Calu3 (cell line): ENCODE measurements around the gene AASDHPPT. TPM values are rescaled to one million over a fixed set of nuclear protein-coding genes. Genes with fewer than 3 reads are reported as not detected.

Experiments used
- BruUV-seq: library from RNA; stranded (reverse); fragments of 400-500 nt; replicated peaks from 2 replicates; lab custom pipeline; 2021; lab: Mats Ljungman, UMichigan
- CTCF ChIA-PET: fragments of 300-600 bp; sonication (Branson Sonifier 250); formaldehyde crosslinking; loops from one replicate; lab custom pipeline; 2022; ENCODE audit warnings: antibody characterized with exemption; lab: Charles Lee
- DNase-seq: peaks from one replicate; pipeline ENCODE4 v3.0.0; 2022
- H3K27ac Mint-ChIP-seq: one replicate; pipeline ENCODE4 v1.8.0; 2022; ENCODE audit warnings: mixed read lengths; ENCODE audit not compliant: unreplicated experiment
- H3K27me3 Mint-ChIP-seq: one replicate; pipeline ENCODE4 v1.8.0; 2022; ENCODE audit warnings: mixed read lengths; ENCODE audit not compliant: unreplicated experiment
- H3K36me3 Mint-ChIP-seq: one replicate; pipeline ENCODE4 v1.8.0; 2022; ENCODE audit warnings: mild to moderate bottlenecking, moderate library complexity, mixed read lengths; ENCODE audit not compliant: insufficient read depth, unreplicated experiment
- H3K4me1 Mint-ChIP-seq: one replicate; pipeline ENCODE4 v1.8.0; 2022; ENCODE audit warnings: mild to moderate bottlenecking, low read depth, mixed read lengths; ENCODE audit not compliant: unreplicated experiment
- H3K4me3 Mint-ChIP-seq: one replicate; pipeline ENCODE4 v1.8.0; 2022; ENCODE audit warnings: mild to moderate bottlenecking, low read depth, moderate library complexity, mixed read lengths; ENCODE audit not compliant: unreplicated experiment
- H3K9me3 Mint-ChIP-seq: one replicate; pipeline ENCODE4 v1.8.0; 2022; ENCODE audit warnings: low read depth, mixed read lengths; ENCODE audit not compliant: unreplicated experiment
- intact Hi-C: fragments of 100-400 bp; cut with micrococcal nuclease; formaldehyde crosslinking; loops from one replicate; pipeline ENCODE4 v1.10.0; 2022; ENCODE audit not compliant: unreplicated experiment
- total RNA-seq: library from RNA; stranded (reverse); gene quantifications from 2 replicates; pipeline ENCODE4 v1.2.3, GENCODE V29; 2022
- TF ChIP-seq, protein P1 (sequence below): fragments of 200-600 bp; IDR thresholded peaks from one replicate; pipeline ENCODE4 v1.8.0; 2022; ENCODE audit warnings: antibody characterized with exemption; ENCODE audit not compliant: unreplicated experiment

Gene AASDHPPT
- total RNA-seq, 1 experiment from 2014 or later = 24.9 TPM

DNA sequence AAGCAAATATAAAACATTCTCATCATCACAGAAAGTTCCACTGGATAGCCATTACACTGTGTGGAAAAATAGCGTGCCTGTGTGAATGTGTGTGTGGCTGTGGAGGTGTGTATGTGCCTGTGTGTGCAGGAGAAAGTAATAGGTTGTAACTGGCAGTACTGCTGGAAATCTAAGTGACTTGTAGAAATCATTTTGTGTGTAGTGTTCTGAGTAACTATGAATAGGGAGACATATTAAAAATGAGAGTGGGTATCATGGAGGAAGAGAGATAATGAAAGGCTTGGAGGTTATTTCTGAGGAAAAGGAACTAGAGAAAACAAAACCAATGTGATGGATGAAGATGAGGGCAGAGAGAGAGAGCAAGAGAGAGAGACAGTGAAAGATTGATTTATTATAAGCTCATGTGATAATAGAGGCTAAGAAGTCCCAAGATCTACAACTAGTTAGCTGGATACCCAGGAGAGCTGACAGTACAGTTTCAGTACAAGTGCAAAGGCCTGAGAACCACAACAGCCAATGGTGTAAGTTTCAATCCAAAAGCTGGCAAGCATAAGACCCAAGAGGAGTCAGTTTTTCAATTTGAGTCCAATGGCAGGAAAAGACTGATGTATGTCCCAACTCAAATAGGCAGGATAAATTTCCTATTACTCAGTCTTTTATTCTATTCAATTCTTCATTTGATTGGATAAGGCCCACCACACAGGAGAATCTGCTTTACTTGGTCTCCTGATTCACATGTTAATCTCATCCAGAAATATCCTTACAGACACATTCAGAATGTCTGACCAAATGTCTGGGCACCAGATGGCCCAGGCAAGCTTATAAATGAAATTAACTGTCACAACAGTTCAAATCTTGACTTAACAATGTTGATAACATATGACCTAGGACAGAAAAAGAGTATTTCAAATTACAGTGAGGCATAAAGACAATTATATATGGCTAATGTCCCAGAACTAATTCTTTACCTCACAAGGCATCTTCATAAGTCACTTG lies 15.2 kb upstream of the AASDHPPT start:
- no peaks in the 10 kb centered on the region for H3K9me3 Mint-ChIP-seq
- TF ChIP-seq, protein P1, sequence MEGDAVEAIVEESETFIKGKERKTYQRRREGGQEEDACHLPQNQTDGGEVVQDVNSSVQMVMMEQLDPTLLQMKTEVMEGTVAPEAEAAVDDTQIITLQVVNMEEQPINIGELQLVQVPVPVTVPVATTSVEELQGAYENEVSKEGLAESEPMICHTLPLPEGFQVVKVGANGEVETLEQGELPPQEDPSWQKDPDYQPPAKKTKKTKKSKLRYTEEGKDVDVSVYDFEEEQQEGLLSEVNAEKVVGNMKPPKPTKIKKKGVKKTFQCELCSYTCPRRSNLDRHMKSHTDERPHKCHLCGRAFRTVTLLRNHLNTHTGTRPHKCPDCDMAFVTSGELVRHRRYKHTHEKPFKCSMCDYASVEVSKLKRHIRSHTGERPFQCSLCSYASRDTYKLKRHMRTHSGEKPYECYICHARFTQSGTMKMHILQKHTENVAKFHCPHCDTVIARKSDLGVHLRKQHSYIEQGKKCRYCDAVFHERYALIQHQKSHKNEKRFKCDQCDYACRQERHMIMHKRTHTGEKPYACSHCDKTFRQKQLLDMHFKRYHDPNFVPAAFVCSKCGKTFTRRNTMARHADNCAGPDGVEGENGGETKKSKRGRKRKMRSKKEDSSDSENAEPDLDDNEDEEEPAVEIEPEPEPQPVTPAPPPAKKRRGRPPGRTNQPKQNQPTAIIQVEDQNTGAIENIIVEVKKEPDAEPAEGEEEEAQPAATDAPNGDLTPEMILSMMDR = no peak
- no peaks in the 10 kb centered on the region for H3K4me1 Mint-ChIP-seq
- no peak overlapping the region for H3K4me3 Mint-ChIP-seq
- H3K27ac Mint-ChIP-seq = no peak overlapping the region
- CTCF ChIA-PET = no interaction called here
- H3K36me3 Mint-ChIP-seq = no peaks in the 10 kb centered on the region
- intact Hi-C loops = no loop called here
- BruUV-seq = no TSS peak
- H3K27me3 Mint-ChIP-seq = no peaks in the 10 kb centered on the region
- no peak for DNase-seq

DNA sequence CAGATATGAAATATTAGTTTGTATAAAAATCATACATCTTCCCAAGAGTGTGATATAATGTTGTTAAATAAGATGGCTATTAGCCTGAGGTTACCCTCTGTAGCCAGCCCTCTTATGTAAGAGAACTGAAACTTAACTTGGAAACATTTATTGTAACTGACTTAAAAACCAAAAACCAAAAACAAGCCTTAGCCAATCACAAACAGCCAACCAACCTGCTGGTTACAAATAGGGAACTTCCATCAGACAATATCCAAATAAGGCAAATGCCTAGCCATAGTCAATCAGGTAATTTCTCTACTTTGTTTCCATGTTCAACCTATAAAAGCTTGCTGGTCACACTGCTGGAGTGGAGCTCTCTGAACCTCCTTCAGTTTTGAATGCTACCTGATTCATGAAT lies 14.5 kb upstream of the AASDHPPT start:
- no peak for DNase-seq
- intact Hi-C loops = no loop called here

DNA sequence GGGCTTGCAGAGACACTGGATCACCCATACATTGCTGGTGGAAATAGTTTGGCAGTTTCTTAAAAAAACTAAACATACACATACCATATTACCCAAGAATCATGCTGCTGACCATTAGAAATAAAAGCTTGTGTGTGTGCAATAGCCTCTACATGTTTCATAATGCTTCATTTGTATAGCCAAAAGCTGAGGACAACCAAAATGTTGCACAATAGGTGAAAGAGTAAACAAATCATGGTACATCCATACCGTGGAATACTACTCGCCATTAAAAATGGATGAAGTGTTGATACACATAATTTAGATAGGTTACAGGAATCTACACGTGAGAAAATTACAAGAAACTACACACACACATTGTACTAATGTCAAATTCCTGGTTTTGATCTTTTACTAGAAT lies 6.9 kb upstream of the AASDHPPT start:
- H3K27ac Mint-ChIP-seq = no peak overlapping the region
- intact Hi-C loops = loop anchor here (10.0 kb wide), 1 partner anchor 136 kb away; no protein-coding TSS in a partner anchor
- no TSS peak for BruUV-seq
- no peak overlapping the region for H3K4me3 Mint-ChIP-seq
- CTCF ChIA-PET = no interaction called here
- H3K27me3 Mint-ChIP-seq = no peaks in the 10 kb centered on the region
- no peak for DNase-seq
- H3K36me3 Mint-ChIP-seq = no peaks in the 10 kb centered on the region
- H3K9me3 Mint-ChIP-seq = no peaks in the 10 kb centered on the region
- H3K4me1 Mint-ChIP-seq = peaks cover 5% of the 10 kb centered on the region
- TF ChIP-seq, protein P1 = no peak

More for the DNA sequence above, 14.5 kb upstream of the AASDHPPT start:
- Mint-ChIP-seq H3K9me3 (no peaks in the 10 kb centered on the region), H3K27me3 (no peaks in the 10 kb centered on the region), H3K36me3 (no peaks in the 10 kb centered on the region), H3K4me3 (no peak overlapping the region), H3K27ac (no peak overlapping the region), H3K4me1 (no peaks in the 10 kb centered on the region)
- TF ChIP-seq, protein P1 = no peak
- BruUV-seq = no TSS peak
- CTCF ChIA-PET = interaction anchor here (1.0 kb wide), 1 partner anchor 13 kb away, joined by 3 read pairs; no protein-coding TSS in a partner anchor

DNA sequence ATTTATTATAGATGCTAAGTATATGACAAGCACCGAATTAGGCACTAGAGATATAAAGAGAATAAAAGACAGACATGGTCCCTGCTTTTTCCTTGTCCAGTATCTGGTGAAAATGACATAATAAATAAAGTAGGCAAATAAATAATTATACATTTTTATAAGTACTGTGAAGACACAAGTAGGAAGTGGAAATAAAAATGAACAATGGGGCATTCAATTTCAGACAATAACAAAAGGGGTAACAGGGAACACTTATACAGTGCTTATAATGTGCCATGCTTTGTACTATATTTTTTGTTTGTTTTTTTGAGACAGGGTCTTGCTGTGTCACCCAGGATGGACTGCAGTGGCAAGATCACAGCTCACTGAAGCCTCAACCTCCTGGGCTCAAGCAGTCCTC lies 4.7 kb upstream of the AASDHPPT start:
- no TSS peak for BruUV-seq
- DNase-seq = no peak
- CTCF ChIA-PET = interaction anchor here (0.6 kb wide), 1 partner anchor 551 kb away, joined by 4 read pairs; no protein-coding TSS in a partner anchor
- no peaks in the 10 kb centered on the region for H3K27me3 Mint-ChIP-seq
- TF ChIP-seq, protein P1 = no peak
- H3K9me3 Mint-ChIP-seq = no peaks in the 10 kb centered on the region
- intact Hi-C loops = loop anchor here (10.0 kb wide), 1 partner anchor 138 kb away; no protein-coding TSS in a partner anchor
- no peak overlapping the region for H3K4me3 Mint-ChIP-seq
- no peak overlapping the region for H3K27ac Mint-ChIP-seq
- H3K36me3 Mint-ChIP-seq = peaks cover 19% of the 10 kb centered on the region
- H3K4me1 Mint-ChIP-seq = peaks cover 9% of the 10 kb centered on the region
